GM12874 (cell line): ENCODE data around the gene MOK.
A peak's percentile ranks its signal among the peaks of the same experiment; 100 is the strongest.

ENCODE experiments used
- TF ChIP-seq, protein P1 (sequence below): IDR thresholded peaks from 2 replicates; pipeline ENCODE4 v1.5.1; 2011; ENCODE audit warnings: low read depth, mild to moderate bottlenecking, control low read depth, low read length, moderate library complexity; ENCODE audit not compliant: insufficient read depth

MOK gene

DNA sequence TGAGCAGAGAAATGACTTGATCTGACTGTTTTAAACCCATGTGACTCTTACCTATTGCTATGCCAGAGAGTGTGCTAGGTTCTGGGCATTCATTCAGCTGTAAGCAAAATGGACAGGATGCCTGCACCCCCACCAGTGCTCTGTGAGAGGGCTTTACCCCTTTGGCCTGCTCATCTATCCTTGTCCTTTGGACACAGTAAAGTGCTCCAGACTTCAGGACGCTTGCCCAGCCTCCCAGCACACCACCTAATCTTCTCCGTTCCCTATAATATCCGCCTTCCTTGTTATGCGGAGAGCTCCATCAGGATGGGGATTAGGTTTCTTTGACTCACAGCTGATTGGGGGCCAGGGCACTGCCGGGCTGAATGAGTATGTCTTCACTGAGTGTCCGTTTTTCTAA, 10.2 kb upstream of the MOK start:
- TF ChIP-seq, protein P1, sequence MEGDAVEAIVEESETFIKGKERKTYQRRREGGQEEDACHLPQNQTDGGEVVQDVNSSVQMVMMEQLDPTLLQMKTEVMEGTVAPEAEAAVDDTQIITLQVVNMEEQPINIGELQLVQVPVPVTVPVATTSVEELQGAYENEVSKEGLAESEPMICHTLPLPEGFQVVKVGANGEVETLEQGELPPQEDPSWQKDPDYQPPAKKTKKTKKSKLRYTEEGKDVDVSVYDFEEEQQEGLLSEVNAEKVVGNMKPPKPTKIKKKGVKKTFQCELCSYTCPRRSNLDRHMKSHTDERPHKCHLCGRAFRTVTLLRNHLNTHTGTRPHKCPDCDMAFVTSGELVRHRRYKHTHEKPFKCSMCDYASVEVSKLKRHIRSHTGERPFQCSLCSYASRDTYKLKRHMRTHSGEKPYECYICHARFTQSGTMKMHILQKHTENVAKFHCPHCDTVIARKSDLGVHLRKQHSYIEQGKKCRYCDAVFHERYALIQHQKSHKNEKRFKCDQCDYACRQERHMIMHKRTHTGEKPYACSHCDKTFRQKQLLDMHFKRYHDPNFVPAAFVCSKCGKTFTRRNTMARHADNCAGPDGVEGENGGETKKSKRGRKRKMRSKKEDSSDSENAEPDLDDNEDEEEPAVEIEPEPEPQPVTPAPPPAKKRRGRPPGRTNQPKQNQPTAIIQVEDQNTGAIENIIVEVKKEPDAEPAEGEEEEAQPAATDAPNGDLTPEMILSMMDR, result no peak

DNA sequence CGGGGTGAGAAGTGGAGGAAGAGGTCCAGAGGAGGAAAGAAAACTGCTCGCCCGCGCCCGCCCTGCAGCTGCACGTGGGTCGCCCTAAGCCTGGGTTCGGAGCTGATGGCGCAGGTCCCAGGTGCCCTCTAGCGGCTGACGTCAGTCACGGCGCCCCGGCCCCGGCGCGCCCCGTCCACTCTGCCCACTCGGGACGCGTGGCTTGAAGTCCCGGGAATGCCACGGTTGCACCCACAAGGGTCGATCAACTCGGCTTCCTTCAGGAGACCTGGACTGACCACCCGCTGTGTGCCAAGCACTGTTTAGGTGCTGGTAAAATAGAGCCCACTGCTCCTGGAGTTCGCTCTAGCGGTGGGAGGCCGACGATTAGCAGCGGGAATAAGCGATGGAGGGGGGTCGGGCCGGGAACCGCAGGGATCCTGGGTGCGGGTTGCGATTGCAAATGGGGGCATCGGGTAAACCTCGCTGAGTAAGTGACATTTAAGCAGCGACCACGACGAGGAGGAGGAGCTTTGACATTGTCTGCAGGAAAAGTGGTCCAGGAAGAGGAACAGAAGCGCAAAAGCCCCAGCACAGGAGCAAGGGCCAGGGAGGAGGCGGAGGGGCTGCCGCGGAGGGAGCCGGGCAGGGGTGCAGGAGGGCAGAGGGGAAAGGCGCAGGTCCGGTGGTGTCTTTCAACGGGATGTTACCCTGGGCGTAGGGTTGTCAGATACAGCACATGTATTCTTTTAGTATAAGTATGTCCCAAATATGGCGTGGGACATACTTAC, 9.5 kb upstream of the MOK start:
- TF ChIP-seq, protein P1, result peak; percentile 98

DNA sequence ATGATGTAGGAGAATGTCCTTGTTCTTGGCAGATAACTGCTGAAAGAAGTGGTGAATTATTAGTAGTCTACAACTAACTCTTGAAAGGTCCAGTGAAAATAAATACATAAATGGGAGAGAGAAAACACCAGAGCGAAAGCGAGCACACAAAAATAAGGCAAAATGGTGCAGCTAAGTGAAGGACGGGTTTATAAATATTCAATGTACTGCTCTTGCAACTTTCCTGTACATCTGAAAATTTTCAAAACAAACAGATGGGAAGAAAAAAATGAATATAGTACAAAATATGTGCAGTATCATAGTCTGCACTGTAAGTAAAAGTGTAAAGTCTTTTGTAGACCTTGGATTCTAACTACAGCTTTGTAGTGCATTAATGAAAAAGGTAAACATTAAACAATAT, 1.3 kb downstream of the MOK start:
- TF ChIP-seq, protein P1, result no peak

DNA sequence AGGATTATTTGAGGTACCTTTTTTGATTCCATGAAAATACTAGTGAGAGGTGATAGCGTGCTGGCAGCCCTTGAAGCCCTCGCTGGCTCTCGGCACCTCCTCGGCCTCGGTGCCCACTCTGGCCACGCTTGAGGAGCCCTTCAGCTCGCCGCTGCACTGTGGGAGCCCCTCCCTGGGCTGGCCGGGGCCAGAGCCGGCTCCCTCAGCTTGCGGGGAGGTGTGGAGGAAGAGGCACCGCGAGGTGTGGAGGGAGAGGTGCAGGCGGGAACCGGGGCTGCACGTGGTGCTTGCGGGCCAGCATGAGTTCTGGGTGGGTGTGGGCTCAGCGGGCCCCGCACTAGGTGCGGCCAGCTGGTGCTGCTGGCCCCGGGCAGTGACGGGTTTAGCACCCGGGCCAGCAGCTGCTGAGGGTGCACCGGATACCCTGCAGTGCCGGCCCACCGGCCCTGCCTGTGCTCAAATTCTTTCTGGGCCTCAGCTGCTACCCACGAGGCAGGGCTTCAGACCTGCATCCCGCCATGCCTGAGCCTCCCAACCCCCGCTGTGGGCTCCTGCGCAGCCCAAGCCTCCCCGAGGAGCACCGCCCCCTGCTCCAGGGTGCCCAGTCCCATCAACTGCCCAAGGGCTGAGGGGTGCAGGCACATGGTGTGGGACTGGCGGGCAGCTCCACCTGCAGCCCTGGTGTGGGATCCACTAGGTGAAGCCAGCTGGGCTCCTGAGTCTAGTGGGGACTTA, 7.4 kb downstream of the MOK start:
- TF ChIP-seq, protein P1, result no peak

DNA sequence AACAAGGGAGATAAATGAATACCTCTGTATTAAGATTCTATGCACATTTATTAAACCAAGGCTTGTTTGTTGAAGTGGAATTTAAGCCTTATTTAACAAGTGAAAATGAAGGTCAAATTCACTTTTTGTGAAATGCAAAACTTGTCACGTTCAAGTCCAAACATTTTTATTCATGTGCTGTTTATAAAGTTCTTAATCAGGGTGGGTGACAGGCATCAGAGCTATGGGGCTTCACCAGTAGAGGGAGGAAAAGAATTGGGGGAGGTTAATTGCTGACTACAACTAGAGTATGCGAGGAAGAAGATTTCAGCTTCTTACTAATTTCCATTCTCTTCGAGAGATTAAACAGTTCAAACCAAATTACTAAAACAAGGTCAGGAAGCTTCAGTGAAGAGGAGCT, 9.7 kb downstream of the MOK start:
- TF ChIP-seq, protein P1, result no peak

DNA sequence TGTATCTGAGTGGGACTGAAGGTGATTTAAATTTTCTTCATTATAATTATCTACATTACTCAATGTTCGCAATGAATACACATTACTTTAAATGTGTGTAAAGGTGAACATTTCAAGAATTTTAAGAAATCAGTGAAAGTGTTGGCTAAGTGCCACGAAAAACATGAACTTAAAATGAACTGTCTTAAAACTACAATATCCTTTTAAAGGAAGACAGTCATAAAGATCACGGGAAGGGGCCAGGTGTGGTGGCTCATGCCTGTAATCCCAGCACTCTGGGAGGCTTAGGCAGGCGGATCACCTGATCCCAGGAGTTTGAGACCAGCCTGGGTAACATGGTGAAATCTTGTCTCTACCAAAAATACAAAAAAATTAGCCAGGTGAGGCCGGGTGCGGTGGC, 11.2 kb downstream of the MOK start:
- TF ChIP-seq, protein P1, result no peak

DNA sequence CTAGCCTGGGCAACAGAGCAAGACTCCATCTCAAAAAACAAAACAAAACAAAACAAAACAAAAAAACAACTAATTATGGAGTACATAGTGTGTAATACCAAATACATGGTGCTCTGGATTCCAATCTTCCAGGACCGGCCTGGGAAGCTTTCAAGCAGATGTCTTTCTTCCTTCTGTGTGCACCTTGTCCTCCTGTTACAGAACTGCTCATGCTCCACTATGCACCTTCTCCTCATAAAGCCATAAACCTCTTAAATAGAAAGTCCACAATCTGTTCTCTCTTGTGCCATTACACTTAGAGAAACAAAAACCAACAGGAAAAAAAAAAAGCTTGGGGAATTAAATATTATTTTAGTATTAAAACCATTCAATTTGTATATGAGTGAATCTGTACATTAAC, 12.5 kb downstream of the MOK start:
- TF ChIP-seq, protein P1, result no peak
